ENCODE data around the gene KCTD14. TPM values are rescaled to one million over a fixed set of nuclear protein-coding genes. Genes with fewer than 3 reads are reported as not detected.
A peak's percentile ranks its signal among the peaks of the same experiment; 100 is the strongest.

KCTD14 gene
- total RNA-seq, 1 experiment from 2014 or later, result 8.2 TPM

GRCh38 chr11:78050964-78051831 is 28.1 kb upstream of the KCTD14 start:
- intact Hi-C loops (cut with micrococcal nuclease; ENCODE audit: unreplicated experiment), result loop anchor here (1.0 kb wide), 1 partner anchor 39 kb away; no protein-coding TSS in a partner anchor
- ChIA-PET POLR2A (interaction anchor here (0.6 kb wide), 1 partner anchor 24 kb away, joined by 6 read pairs; no protein-coding TSS in a partner anchor), CTCF (interaction anchor here (0.8 kb wide), 1 partner anchor 54 kb away, joined by 8 read pairs; no protein-coding TSS in a partner anchor)
- DNase-seq, result peak; percentile 63 to 73
- Mint-ChIP-seq H3K9me3 (ENCODE audit: unreplicated experiment) (no peaks in the 10 kb centered on the region), H3K27me3 (ENCODE audit: insufficient read depth, unreplicated experiment) (no peaks in the 10 kb centered on the region), H3K36me3 (ENCODE audit: insufficient read depth, unreplicated experiment) (peaks cover 9% of the 10 kb centered on the region), H3K27ac (ENCODE audit: unreplicated experiment) (peak overlapping the region; percentile 94), H3K4me3 (ENCODE audit: unreplicated experiment) (no peak overlapping the region), H3K4me1 (ENCODE audit: low read depth, unreplicated experiment) (peaks cover 26% of the 10 kb centered on the region)
- TSS peak; percentile 90 for BruUV-seq (replicated peaks)
- H3K27me3 ChIP-seq (replicated peaks; ENCODE audit: control insufficient read depth, insufficient read depth, low read length), result no peaks in the 10 kb centered on the region
- no peaks in the 10 kb centered on the region for H3K36me3 ChIP-seq (ENCODE audit: control insufficient read depth, insufficient read depth, low read length)
- TF ChIP-seq, protein P1, sequence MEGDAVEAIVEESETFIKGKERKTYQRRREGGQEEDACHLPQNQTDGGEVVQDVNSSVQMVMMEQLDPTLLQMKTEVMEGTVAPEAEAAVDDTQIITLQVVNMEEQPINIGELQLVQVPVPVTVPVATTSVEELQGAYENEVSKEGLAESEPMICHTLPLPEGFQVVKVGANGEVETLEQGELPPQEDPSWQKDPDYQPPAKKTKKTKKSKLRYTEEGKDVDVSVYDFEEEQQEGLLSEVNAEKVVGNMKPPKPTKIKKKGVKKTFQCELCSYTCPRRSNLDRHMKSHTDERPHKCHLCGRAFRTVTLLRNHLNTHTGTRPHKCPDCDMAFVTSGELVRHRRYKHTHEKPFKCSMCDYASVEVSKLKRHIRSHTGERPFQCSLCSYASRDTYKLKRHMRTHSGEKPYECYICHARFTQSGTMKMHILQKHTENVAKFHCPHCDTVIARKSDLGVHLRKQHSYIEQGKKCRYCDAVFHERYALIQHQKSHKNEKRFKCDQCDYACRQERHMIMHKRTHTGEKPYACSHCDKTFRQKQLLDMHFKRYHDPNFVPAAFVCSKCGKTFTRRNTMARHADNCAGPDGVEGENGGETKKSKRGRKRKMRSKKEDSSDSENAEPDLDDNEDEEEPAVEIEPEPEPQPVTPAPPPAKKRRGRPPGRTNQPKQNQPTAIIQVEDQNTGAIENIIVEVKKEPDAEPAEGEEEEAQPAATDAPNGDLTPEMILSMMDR (IDR thresholded peaks at IDR 0.05; ENCODE audit: insufficient read depth in 1 of 2, low read depth in 1 of 2, low read length in 1 of 2, severe bottlenecking in 1 of 2, unreplicated experiment in 1 of 2), result no peak
- no peaks in the 10 kb centered on the region for H3K9me3 ChIP-seq
- H3K4me3 ChIP-seq (ENCODE audit: low read depth, low read length), result no peak overlapping the region
- peaks cover 21% of the 10 kb centered on the region for H3K4me1 ChIP-seq

DNA sequence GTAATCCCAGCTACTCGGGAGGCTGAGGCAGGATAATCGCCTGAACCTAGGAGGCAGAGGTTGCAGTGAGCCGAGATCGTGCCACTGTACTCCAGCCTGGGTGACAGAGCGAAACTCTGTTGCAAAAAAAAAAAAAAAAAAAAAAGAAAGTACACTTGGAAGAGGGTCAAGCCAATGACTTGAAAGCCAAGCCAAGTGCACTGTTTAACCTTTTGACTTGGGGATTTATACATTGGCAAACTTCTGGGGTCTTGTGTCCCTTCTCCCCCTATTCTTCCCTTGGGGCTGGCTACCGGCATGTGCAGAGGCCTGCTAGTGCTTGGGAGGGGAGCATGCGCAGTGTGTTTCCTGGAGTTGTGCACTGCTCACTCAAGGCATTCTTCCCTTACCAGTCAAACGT is 26.3 kb upstream of the KCTD14 start:
- Histone ChIP-seq H3K4me3 (ENCODE audit: low read depth, low read length) (no peak overlapping the region), H3K36me3 (ENCODE audit: control insufficient read depth, insufficient read depth, low read length) (no peaks in the 10 kb centered on the region), H3K27me3 (replicated peaks; ENCODE audit: control insufficient read depth, insufficient read depth, low read length) (no peaks in the 10 kb centered on the region), H3K4me1 (peaks cover 26% of the 10 kb centered on the region), H3K9me3 (no peaks in the 10 kb centered on the region)
- ChIA-PET POLR2A (interaction anchor here (1.1 kb wide), 1 partner anchor 41 kb away, joined by 4 read pairs; no protein-coding TSS in a partner anchor), CTCF (interaction anchor here (0.7 kb wide), 1 partner anchor 54 kb away, joined by 3 read pairs; no protein-coding TSS in a partner anchor)
- BruUV-seq (replicated peaks), result no TSS peak
- peaks cover 9% of the 10 kb centered on the region for H3K36me3 Mint-ChIP-seq (ENCODE audit: insufficient read depth, unreplicated experiment)
- no peak overlapping the region for H3K4me3 Mint-ChIP-seq (ENCODE audit: unreplicated experiment)
- intact Hi-C loops (cut with micrococcal nuclease; ENCODE audit: unreplicated experiment), result loop anchor here (5.0 kb wide), 2 partner anchors 92 to 227 kb away; partner anchors contain the start of genes AAMDC and RSF1
- no peak for DNase-seq
- peak overlapping the region; percentile 54 for H3K27ac Mint-ChIP-seq (ENCODE audit: unreplicated experiment)
- no peaks in the 10 kb centered on the region for H3K27me3 Mint-ChIP-seq (ENCODE audit: insufficient read depth, unreplicated experiment)
- TF ChIP-seq, protein P1 (IDR thresholded peaks at IDR 0.05; ENCODE audit: insufficient read depth in 1 of 2, low read depth in 1 of 2, low read length in 1 of 2, severe bottlenecking in 1 of 2, unreplicated experiment in 1 of 2), result no peak
- H3K4me1 Mint-ChIP-seq (ENCODE audit: low read depth, unreplicated experiment), result peaks cover 28% of the 10 kb centered on the region
- no peaks in the 10 kb centered on the region for H3K9me3 Mint-ChIP-seq (ENCODE audit: unreplicated experiment)

GRCh38 chr11:78048561-78048960 is 25.5 kb upstream of the KCTD14 start:
- Histone ChIP-seq H3K9me3 (no peaks in the 10 kb centered on the region), H3K4me1 (peaks cover 26% of the 10 kb centered on the region), H3K27me3 (replicated peaks; ENCODE audit: control insufficient read depth, insufficient read depth, low read length) (no peaks in the 10 kb centered on the region), H3K36me3 (ENCODE audit: control insufficient read depth, insufficient read depth, low read length) (no peaks in the 10 kb centered on the region), H3K4me3 (ENCODE audit: low read depth, low read length) (no peak overlapping the region)
- CTCF ChIA-PET, result interaction anchor here (0.7 kb wide), 2 partner anchors 54 to 57 kb away, joined by 3 read pairs; no protein-coding TSS in a partner anchor
- Mint-ChIP-seq H3K9me3 (ENCODE audit: unreplicated experiment) (no peaks in the 10 kb centered on the region), H3K4me3 (ENCODE audit: unreplicated experiment) (no peak overlapping the region), H3K27me3 (ENCODE audit: insufficient read depth, unreplicated experiment) (no peaks in the 10 kb centered on the region), H3K27ac (ENCODE audit: unreplicated experiment) (peak overlapping the region; percentile 54), H3K4me1 (ENCODE audit: low read depth, unreplicated experiment) (peaks cover 28% of the 10 kb centered on the region), H3K36me3 (ENCODE audit: insufficient read depth, unreplicated experiment) (peaks cover 8% of the 10 kb centered on the region)
- DNase-seq, result peak in 1 of 2 experiments; percentile 32
- intact Hi-C loops (cut with micrococcal nuclease; ENCODE audit: unreplicated experiment), result loop anchor here (5.0 kb wide), 2 partner anchors 91 to 226 kb away; partner anchors contain the start of genes AAMDC and RSF1
- POLR2A ChIA-PET, result interaction anchor here (1.1 kb wide), 1 partner anchor 42 kb away, joined by 4 read pairs; no protein-coding TSS in a partner anchor
- TF ChIP-seq, protein P1 (IDR thresholded peaks at IDR 0.05; ENCODE audit: insufficient read depth in 1 of 2, low read depth in 1 of 2, low read length in 1 of 2, severe bottlenecking in 1 of 2, unreplicated experiment in 1 of 2), result peak in 1 of 2 experiments; percentile 17
- no TSS peak for BruUV-seq (replicated peaks)

Data from Caco-2 (cell line).